Measurements from ENCODE around the gene ZNF41. TPM values are rescaled to one million over a fixed set of nuclear protein-coding genes. Genes with fewer than 3 reads are reported as not detected.

ZNF41 gene
- total RNA-seq, 1 donor from 2014 or later, result 10.4 TPM

DNA sequence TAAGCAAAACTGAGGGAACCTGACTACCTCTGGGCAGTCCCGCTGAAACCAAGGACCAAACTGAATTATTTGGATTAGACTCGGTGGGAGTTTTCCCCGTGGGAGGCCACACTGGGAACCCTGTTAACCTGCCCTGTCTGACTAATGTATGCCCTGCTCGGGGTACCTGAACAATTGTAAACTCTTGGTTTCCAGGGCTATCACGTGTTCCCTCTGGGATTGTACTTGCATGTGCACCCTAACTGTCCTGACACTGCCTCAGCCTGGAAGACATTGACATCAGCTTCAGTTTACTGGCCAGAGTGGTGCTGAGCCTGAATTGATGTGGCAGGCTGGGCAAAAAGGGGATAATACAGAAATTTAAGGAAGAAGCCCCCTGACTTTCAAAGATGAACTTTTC is 20.1 kb upstream of the ZNF41 start:
- DNase-seq (no peak), ATAC-seq (no peak)
- H3K9me3 ChIP-seq, result no peaks in the 10 kb centered on the region
- no peaks in the 10 kb centered on the region for H3K27me3 ChIP-seq (ENCODE audit: low read depth)
- H3K27ac ChIP-seq, result no peak overlapping the region
- H3K4me3 ChIP-seq, result no peak overlapping the region
- no peak for TF ChIP-seq CTCF (IDR thresholded peaks at IDR 0.05)
- H3K36me3 ChIP-seq, result no peaks in the 10 kb centered on the region
- no peaks in the 10 kb centered on the region for H3K4me1 ChIP-seq
- intact Hi-C loops (cut with DNase I), result no loop called here

DNA sequence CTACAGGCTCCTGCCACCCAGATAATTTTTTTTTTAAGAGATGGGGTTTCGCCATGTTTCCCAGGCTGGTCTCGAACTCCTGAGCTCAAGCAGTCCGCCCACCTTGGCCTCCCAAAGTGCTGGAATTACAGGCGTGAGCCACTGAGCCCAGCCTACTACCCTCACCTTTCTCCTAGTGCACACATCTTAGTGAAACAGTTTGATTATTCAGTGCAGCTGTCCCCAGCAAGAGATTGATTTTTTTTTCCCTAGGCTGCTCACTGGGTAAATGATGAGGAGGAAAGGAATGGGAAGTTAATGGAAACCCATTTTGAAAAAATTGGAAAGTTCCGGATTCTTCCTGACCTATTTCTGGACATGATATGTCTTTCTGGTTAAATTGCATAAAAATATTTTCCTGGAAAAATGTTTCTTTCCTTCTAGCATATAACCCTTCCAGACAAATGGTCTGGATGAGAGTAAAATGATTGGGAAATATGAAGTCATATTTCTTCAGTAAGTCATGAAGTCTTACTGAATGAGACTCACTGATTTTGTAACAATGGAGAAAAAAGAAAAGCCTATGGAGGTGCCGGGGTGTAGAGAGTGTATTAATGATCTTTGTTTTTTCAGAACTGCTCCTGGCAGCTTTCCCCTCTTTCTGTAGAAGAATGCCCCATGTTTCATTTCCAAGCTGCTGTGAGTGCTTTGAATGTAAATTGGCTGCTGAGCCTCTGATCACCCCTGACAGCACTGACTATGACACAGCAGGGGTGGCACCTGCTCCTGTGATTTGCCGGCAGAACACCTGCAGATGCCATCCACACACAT is 19.5 kb upstream of the ZNF41 start:
- no peak for DNase-seq
- intact Hi-C loops (cut with DNase I), result no loop called here
- no peak for ATAC-seq
- Histone ChIP-seq H3K27ac (no peak overlapping the region), H3K9me3 (no peaks in the 10 kb centered on the region), H3K36me3 (no peaks in the 10 kb centered on the region), H3K27me3 (ENCODE audit: low read depth) (no peaks in the 10 kb centered on the region), H3K4me1 (no peaks in the 10 kb centered on the region), H3K4me3 (no peak overlapping the region)
- no peak for TF ChIP-seq CTCF (IDR thresholded peaks at IDR 0.05)

GRCh38 chrX:47501226-47502074 is 18.4 kb upstream of the ZNF41 start:
- Histone ChIP-seq H3K27me3 (ENCODE audit: low read depth) (no peaks in the 10 kb centered on the region), H3K27ac (no peak overlapping the region), H3K36me3 (no peaks in the 10 kb centered on the region), H3K4me1 (no peaks in the 10 kb centered on the region), H3K4me3 (no peak overlapping the region), H3K9me3 (no peaks in the 10 kb centered on the region)
- no peak for TF ChIP-seq CTCF (IDR thresholded peaks at IDR 0.05)
- ATAC-seq, result no peak
- intact Hi-C loops (cut with DNase I), result no loop called here
- DNase-seq, result no peak

- no peak for TF ChIP-seq CTCF (IDR thresholded peaks at IDR 0.05)
- Histone ChIP-seq H3K4me3 (no peak overlapping the region), H3K4me1 (no peaks in the 10 kb centered on the region), H3K36me3 (no peaks in the 10 kb centered on the region), H3K27ac (no peak overlapping the region), H3K27me3 (ENCODE audit: low read depth) (no peaks in the 10 kb centered on the region), H3K9me3 (no peaks in the 10 kb centered on the region)
- ATAC-seq (no peak), DNase-seq (no peak)
- intact Hi-C loops (cut with DNase I), result no loop called here
Measured at GRCh38 chrX:47500554-47500953, 17.5 kb upstream of the ZNF41 start.

DNA sequence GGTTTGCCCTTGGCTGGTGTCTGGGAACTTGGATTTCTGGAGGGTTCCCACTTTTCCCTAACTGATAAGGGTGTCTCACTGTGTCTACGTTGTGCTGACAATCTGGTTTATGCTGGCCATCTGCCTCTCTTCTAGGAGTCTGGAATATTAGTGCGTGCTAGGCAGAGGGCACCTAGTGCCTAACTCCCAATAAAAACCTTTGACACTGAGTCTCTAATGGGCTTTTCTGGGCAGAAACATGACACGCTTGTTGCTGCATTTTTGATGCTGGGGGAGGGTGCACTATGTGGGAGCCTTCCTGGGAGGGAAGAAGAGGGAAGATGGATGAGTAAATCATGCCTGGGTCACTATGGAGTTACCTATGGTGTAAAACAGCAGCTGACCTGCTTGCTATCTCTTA is 16.3 kb upstream of the ZNF41 start:
- H3K27me3 ChIP-seq (ENCODE audit: low read depth), result no peaks in the 10 kb centered on the region
- intact Hi-C loops (cut with DNase I), result no loop called here

More for the DNA sequence above, 16.3 kb upstream of the ZNF41 start:
- ATAC-seq (no peak), DNase-seq (no peak)
- Histone ChIP-seq H3K4me1 (no peaks in the 10 kb centered on the region), H3K4me3 (no peak overlapping the region), H3K27ac (no peak overlapping the region), H3K36me3 (no peaks in the 10 kb centered on the region), H3K9me3 (no peaks in the 10 kb centered on the region)
- TF ChIP-seq CTCF (IDR thresholded peaks at IDR 0.05), result no peak

All from lower lobe of right lung (tissue), 2 donors.